ENCODE data around the gene ADAM12.

ADAM12 gene

GRCh38 chr10:126198681-126199080 lies 189.6 kb downstream of the ADAM12 start:
- Histone ChIP-seq H3K9ac (ENCODE audit: low read depth, low read length, poor library complexity, severe bottlenecking) (no peak overlapping the region), H3K9me2 (replicated peaks; ENCODE audit: low read depth, low read length) (no peaks in the 10 kb centered on the region), H3K79me2 (ENCODE audit: insufficient read depth, low read length) (no peaks in the 10 kb centered on the region), H4K20me1 (ENCODE audit: insufficient read depth, low read length, poor library complexity, severe bottlenecking) (no peaks in the 10 kb centered on the region), H3K9me3 (ENCODE audit: insufficient read depth, low read depth, low read length) (peaks cover 11% of the 10 kb centered on the region; the same call in 1 of the 2 replicates), H3K4me2 (ENCODE audit: low read depth, low read length, poor library complexity, severe bottlenecking) (no peak overlapping the region), H3K4me3 (ENCODE audit: low read length, poor library complexity, severe bottlenecking) (no peak overlapping the region), H3K36me3 (ENCODE audit: insufficient read depth, low read length) (no peaks in the 10 kb centered on the region), H2AFZ (ENCODE audit: low read length) (no peak overlapping the region), H3K4me1 (ENCODE audit: insufficient read depth, low read length, poor library complexity, severe bottlenecking) (no peaks in the 10 kb centered on the region), H3K27me3 (ENCODE audit: insufficient read depth, low read length, poor library complexity, severe bottlenecking) (no peaks in the 10 kb centered on the region), H3F3A (ENCODE audit: low read depth) (no peaks in the 10 kb centered on the region)
- TF ChIP-seq EZH2phosphoT487 (IDR thresholded peaks at IDR 0.05; ENCODE audit: borderline replicate concordance) = no peak
- TF ChIP-seq, protein P1, sequence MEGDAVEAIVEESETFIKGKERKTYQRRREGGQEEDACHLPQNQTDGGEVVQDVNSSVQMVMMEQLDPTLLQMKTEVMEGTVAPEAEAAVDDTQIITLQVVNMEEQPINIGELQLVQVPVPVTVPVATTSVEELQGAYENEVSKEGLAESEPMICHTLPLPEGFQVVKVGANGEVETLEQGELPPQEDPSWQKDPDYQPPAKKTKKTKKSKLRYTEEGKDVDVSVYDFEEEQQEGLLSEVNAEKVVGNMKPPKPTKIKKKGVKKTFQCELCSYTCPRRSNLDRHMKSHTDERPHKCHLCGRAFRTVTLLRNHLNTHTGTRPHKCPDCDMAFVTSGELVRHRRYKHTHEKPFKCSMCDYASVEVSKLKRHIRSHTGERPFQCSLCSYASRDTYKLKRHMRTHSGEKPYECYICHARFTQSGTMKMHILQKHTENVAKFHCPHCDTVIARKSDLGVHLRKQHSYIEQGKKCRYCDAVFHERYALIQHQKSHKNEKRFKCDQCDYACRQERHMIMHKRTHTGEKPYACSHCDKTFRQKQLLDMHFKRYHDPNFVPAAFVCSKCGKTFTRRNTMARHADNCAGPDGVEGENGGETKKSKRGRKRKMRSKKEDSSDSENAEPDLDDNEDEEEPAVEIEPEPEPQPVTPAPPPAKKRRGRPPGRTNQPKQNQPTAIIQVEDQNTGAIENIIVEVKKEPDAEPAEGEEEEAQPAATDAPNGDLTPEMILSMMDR (conservative IDR thresholded peaks at IDR 0.05; ENCODE audit: low read length) = no peak

- H3K4me3 ChIP-seq (ENCODE audit: low read length, poor library complexity, severe bottlenecking) = no peak overlapping the region
- H3K9me2 ChIP-seq (replicated peaks; ENCODE audit: low read depth, low read length) = no peaks in the 10 kb centered on the region
- no peak overlapping the region for H3K9ac ChIP-seq (ENCODE audit: low read depth, low read length, poor library complexity, severe bottlenecking)
- H3K4me1 ChIP-seq (ENCODE audit: insufficient read depth, low read length, poor library complexity, severe bottlenecking) = no peaks in the 10 kb centered on the region
- H4K20me1 ChIP-seq (ENCODE audit: insufficient read depth, low read length, poor library complexity, severe bottlenecking) = no peaks in the 10 kb centered on the region
- H3K9me3 ChIP-seq (ENCODE audit: insufficient read depth, low read depth, low read length) = peaks cover 11% of the 10 kb centered on the region; the same call in 1 of the 2 replicates
- H3K27me3 ChIP-seq (ENCODE audit: insufficient read depth, low read length, poor library complexity, severe bottlenecking) = no peaks in the 10 kb centered on the region
- TF ChIP-seq EZH2phosphoT487 (IDR thresholded peaks at IDR 0.05; ENCODE audit: borderline replicate concordance) = no peak
- TF ChIP-seq, protein P1 (conservative IDR thresholded peaks at IDR 0.05; ENCODE audit: low read length) = no peak
- H3F3A ChIP-seq (ENCODE audit: low read depth) = no peaks in the 10 kb centered on the region
- H3K36me3 ChIP-seq (ENCODE audit: insufficient read depth, low read length) = no peaks in the 10 kb centered on the region
- no peaks in the 10 kb centered on the region for H3K79me2 ChIP-seq (ENCODE audit: insufficient read depth, low read length)
- H2AFZ ChIP-seq (ENCODE audit: low read length) = no peak overlapping the region
- no peak overlapping the region for H3K4me2 ChIP-seq (ENCODE audit: low read depth, low read length, poor library complexity, severe bottlenecking)
Measured at GRCh38 chr10:126197036-126197543, 191.2 kb downstream of the ADAM12 start.

- Histone ChIP-seq H3K4me1 (ENCODE audit: insufficient read depth, low read length, poor library complexity, severe bottlenecking) (no peaks in the 10 kb centered on the region), H4K20me1 (ENCODE audit: insufficient read depth, low read length, poor library complexity, severe bottlenecking) (no peaks in the 10 kb centered on the region), H3K9me2 (replicated peaks; ENCODE audit: low read depth, low read length) (no peaks in the 10 kb centered on the region), H3K79me2 (ENCODE audit: insufficient read depth, low read length) (no peaks in the 10 kb centered on the region), H3K4me2 (ENCODE audit: low read depth, low read length, poor library complexity, severe bottlenecking) (no peak overlapping the region), H3K9me3 (ENCODE audit: insufficient read depth, low read depth, low read length) (peaks cover 11% of the 10 kb centered on the region; the same call in 1 of the 2 replicates), H3F3A (ENCODE audit: low read depth) (no peaks in the 10 kb centered on the region), H3K27me3 (ENCODE audit: insufficient read depth, low read length, poor library complexity, severe bottlenecking) (no peaks in the 10 kb centered on the region), H2AFZ (ENCODE audit: low read length) (no peak overlapping the region), H3K4me3 (ENCODE audit: low read length, poor library complexity, severe bottlenecking) (no peak overlapping the region), H3K36me3 (ENCODE audit: insufficient read depth, low read length) (no peaks in the 10 kb centered on the region), H3K9ac (ENCODE audit: low read depth, low read length, poor library complexity, severe bottlenecking) (no peak overlapping the region)
- TF ChIP-seq, protein P1 (conservative IDR thresholded peaks at IDR 0.05; ENCODE audit: low read length) = no peak
- TF ChIP-seq EZH2phosphoT487 (IDR thresholded peaks at IDR 0.05; ENCODE audit: borderline replicate concordance) = no peak
Measured at GRCh38 chr10:126196281-126196680, 192.0 kb downstream of the ADAM12 start.

Data from Loucy (cell line).